Peyer's patch (tissue), 4 donors: ENCODE data around the gene CTSH. TPM values are rescaled to one million over a fixed set of nuclear protein-coding genes. Genes with fewer than 3 reads are reported as not detected.
A peak's percentile ranks its signal among the peaks of the same experiment; 100 is the strongest.

ENCODE experiments used
- DNase-seq, 3 donors: peaks; one replicate each; pipeline ENCODE4 v3.0.0-alpha.2; 2017 to 2019
- H3K27ac ChIP-seq, 4 donors: fragments of 200-600 bp; sonication (generic); one replicate each; pipeline ENCODE4 v1.5.1; 2016 to 2019
- H3K27me3 ChIP-seq, 2 donors: fragments of 200-600 bp; sonication (generic); one replicate each; pipeline ENCODE4 v1.5.1; 2019
- H3K36me3 ChIP-seq, 3 donors: fragments of 200-600 bp; sonication (generic); one replicate each; pipeline ENCODE4 v1.5.1; 2016 to 2019
- H3K4me1 ChIP-seq, 4 donors: fragments of 200-600 bp; sonication (generic); one replicate each; pipeline ENCODE4 v1.5.1; 2016 to 2019
- H3K4me3 ChIP-seq, 4 donors: fragments of 200-600 bp; sonication (generic); 1 replicate in 3 of 4; 2 replicates in 1 of 4; pipeline ENCODE4 v1.5.1; 2016 to 2019; ENCODE audit warnings: mild to moderate bottlenecking in 1 of 4
- H3K9me3 ChIP-seq, 4 donors: fragments of 200-600 bp; sonication (generic); one replicate each; pipeline ENCODE4 v1.5.1; 2016 to 2019; ENCODE audit warnings: mild to moderate bottlenecking in 1 of 4
- CTCF ChIP-seq, 6 experiments: fragments of 450-650 bp in 4 of 6; fragments of 200-600 bp in 2 of 6; sonication (generic) in 1 of 6; IDR thresholded peaks; one replicate each; pipeline ENCODE4 v1.5.1; 2017 to 2019; ENCODE audit warnings: antibody characterized with exemption in 6 of 6, mild to moderate bottlenecking in 3 of 6, moderate library complexity in 1 of 6
- POLR2A ChIP-seq, 2 donors: fragments of 450-650 bp; IDR thresholded peaks; one replicate each; pipeline ENCODE4 v1.5.1; 2017; ENCODE audit warnings: antibody characterized with exemption in 2 of 2, mild to moderate bottlenecking in 2 of 2, moderate library complexity in 2 of 2
- total RNA-seq, 4 donors: library from RNA; depleted of rRNA; stranded (reverse); fragments of >200 nt; gene quantifications; one replicate each; pipeline ENCODE4 v1.1.0, GENCODE V29; 2016

CTSH gene
- total RNA-seq, 4 donors from 2014 or later, result 99.9 to 198 (median 161) TPM

GRCh38 chr15:78914027-78914764, 30.6 kb downstream of the CTSH start:
- Histone ChIP-seq H3K36me3 (peaks cover 0 to 29% (median 0%) of the 10 kb centered on the region in 3 donors), H3K4me1 (peaks cover 0 to 5% (median 0%) of the 10 kb centered on the region in 4 donors), H3K9me3 (no peaks in the 10 kb centered on the region), H3K27ac (peak overlapping the region in 1 of 4 donors; percentile 7), H3K4me3 (no peak overlapping the region), H3K27me3 (no peaks in the 10 kb centered on the region)
- DNase-seq, result peak in 1 of 3 donors; percentile 58
- TF ChIP-seq CTCF (IDR thresholded peaks at IDR 0.05) (peak in 4 of 6 experiments; percentile 30 to 48 (median 46)), POLR2A (IDR thresholded peaks at IDR 0.05) (no peak)

GRCh38 chr15:78913012-78913411, 31.8 kb downstream of the CTSH start:
- H3K9me3 ChIP-seq, result no peaks in the 10 kb centered on the region
- TF ChIP-seq CTCF (IDR thresholded peaks at IDR 0.05) (no peak), POLR2A (IDR thresholded peaks at IDR 0.05) (no peak)
- no peak for DNase-seq
- H3K27ac ChIP-seq, result no peak overlapping the region
- H3K27me3 ChIP-seq, result no peaks in the 10 kb centered on the region
- peaks cover 0 to 5% (median 0%) of the 10 kb centered on the region in 4 donors for H3K4me1 ChIP-seq
- no peak overlapping the region for H3K4me3 ChIP-seq
- peaks cover 0 to 27% (median 0%) of the 10 kb centered on the region in 3 donors for H3K36me3 ChIP-seq

GRCh38 chr15:78912316-78912715, 32.5 kb downstream of the CTSH start:
- H3K27me3 ChIP-seq, result no peaks in the 10 kb centered on the region
- H3K4me1 ChIP-seq, result peaks cover 0 to 5% (median 0%) of the 10 kb centered on the region in 4 donors
- peaks cover 0 to 29% (median 0%) of the 10 kb centered on the region in 3 donors for H3K36me3 ChIP-seq
- H3K27ac ChIP-seq, result no peak overlapping the region
- H3K9me3 ChIP-seq, result no peaks in the 10 kb centered on the region
- no peak overlapping the region for H3K4me3 ChIP-seq
- no peak for DNase-seq
- TF ChIP-seq CTCF (IDR thresholded peaks at IDR 0.05) (no peak), POLR2A (IDR thresholded peaks at IDR 0.05) (no peak)

- H3K4me1 ChIP-seq, result no peaks in the 10 kb centered on the region
- no peak overlapping the region for H3K27ac ChIP-seq
Observed at GRCh38 chr15:78910271-78910670, 34.6 kb downstream of the CTSH start.

GRCh38 chr15:78909791-78910228, 35.0 kb downstream of the CTSH start:
- TF ChIP-seq POLR2A (IDR thresholded peaks at IDR 0.05) (no peak), CTCF (IDR thresholded peaks at IDR 0.05) (peak in 5 of 6 experiments; percentile 43 to 63 (median 61))
- Histone ChIP-seq H3K36me3 (peaks cover 0 to 51% (median 0%) of the 10 kb centered on the region in 3 donors), H3K9me3 (no peaks in the 10 kb centered on the region), H3K4me1 (no peaks in the 10 kb centered on the region), H3K27me3 (no peaks in the 10 kb centered on the region), H3K4me3 (no peak overlapping the region), H3K27ac (no peak overlapping the region)
- DNase-seq, result peak in 2 of 3 donors; percentile 36 to 59

More at GRCh38 chr15:78910271-78910670, 34.6 kb downstream of the CTSH start:
- Histone ChIP-seq H3K9me3 (no peaks in the 10 kb centered on the region), H3K27me3 (no peaks in the 10 kb centered on the region), H3K4me3 (no peak overlapping the region), H3K36me3 (peaks cover 0 to 48% (median 0%) of the 10 kb centered on the region in 3 donors)
- TF ChIP-seq POLR2A (IDR thresholded peaks at IDR 0.05), result no peak
- TF ChIP-seq CTCF (IDR thresholded peaks at IDR 0.05), result no peak
- no peak for DNase-seq
